Keratinocyte (primary cell): ENCODE results near the gene UBAC2.

Experiments used
- CTCF ChIP-seq, 3 experiments: IDR thresholded peaks in 1 of 3; conservative IDR thresholded peaks in 1 of 3; optimal IDR thresholded peaks in 1 of 3; 2 replicates in 2 of 3; 3 replicates in 1 of 3; pipeline versions ENCODE3 to v1.5.1; 2011; ENCODE audit warnings: low read length in 3 of 3, mild to moderate bottlenecking in 3 of 3, moderate library complexity in 2 of 3, control low read depth in 1 of 3, inconsistent platforms in 1 of 3; ENCODE audit not compliant: insufficient read depth in 2 of 3; ENCODE audit errors: extremely low read depth in 1 of 3
- EZH2 ChIP-seq: IDR thresholded peaks from one replicate; pipeline ENCODE4 v1.6.1; 2012; ENCODE audit warnings: inconsistent platforms, mild to moderate bottlenecking, low read length, moderate library complexity

GRCh38 chr13:99360696-99361095, 160.0 kb downstream of the UBAC2 start:
- no peak for TF ChIP-seq CTCF (optimal IDR thresholded peaks at IDR 0.05 in 1 of 3, IDR thresholded peaks at IDR 0.05 in 1 of 3, conservative IDR thresholded peaks at IDR 0.05 in 1 of 3; ENCODE audit: extremely low read depth in 1 of 3, insufficient read depth in 2 of 3, low read length in 3 of 3)
- TF ChIP-seq EZH2 = no peak
